ENCODE results near the gene LYSMD1.
A peak's percentile ranks its signal among the peaks of the same experiment; 100 is the strongest.
"Not testable (repeated sequence)": the region's sequence is repeated elsewhere in the genome, so short reads cannot be mapped to it uniquely, and the experiment has no call there.

The LYSMD1 gene

DNA sequence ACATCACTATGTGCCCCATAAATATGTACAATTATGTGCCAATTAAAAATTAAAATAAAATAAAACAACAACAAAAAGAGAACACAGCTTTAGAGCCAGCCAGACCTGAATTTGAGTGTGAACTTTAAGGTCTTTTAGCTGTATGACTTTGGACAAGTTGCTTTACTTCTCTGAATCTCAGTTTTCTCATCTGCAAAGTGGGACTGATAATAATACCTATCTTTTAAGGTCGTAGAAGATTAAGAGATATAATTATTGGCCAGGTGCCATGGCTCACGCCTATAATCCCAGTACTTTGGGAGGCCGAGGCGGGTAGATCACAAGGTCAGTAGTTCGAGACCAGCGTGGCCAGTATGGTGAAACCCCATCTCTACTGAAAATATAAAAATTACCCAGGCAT lies 27.6 kb upstream of the LYSMD1 start:
- DNase-seq (no peak), ATAC-seq (replicated peaks) (no peak)
- no peak overlapping the region for H3K4me3 Mint-ChIP-seq
- H3K27me3 Mint-ChIP-seq: no peaks in the 10 kb centered on the region
- no peaks in the 10 kb centered on the region for H3K9me3 Mint-ChIP-seq
- peaks cover 15% of the 10 kb centered on the region for H3K36me3 Mint-ChIP-seq (ENCODE audit: insufficient read depth)
- H3K27ac Mint-ChIP-seq: no peak overlapping the region
- peaks cover 29 to 35% of the 10 kb centered on the region in 2 donors for H3K4me1 Mint-ChIP-seq (ENCODE audit: low read depth in 2 of 2)

DNA sequence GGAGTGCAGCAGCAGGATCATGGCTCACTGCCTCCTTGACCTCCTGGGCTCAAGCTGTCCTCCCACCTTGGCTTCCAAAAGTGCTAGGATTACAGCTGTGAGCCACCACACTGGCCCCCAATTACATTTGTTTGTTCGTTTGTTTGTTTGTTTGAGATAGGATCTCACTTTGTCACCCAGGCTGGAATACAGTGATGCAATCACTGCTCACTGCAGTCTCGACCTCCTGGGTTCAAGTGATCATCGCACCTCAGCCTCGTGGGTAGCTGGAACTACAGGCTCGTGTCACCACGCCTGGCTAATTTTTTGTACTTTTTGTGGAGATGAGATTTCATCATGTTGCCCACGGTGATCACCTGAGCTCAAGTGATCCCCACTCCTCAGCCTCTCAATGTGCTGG lies 26.3 kb upstream of the LYSMD1 start:
- Mint-ChIP-seq H3K4me3 (no peak overlapping the region), H3K4me1 (ENCODE audit: low read depth in 2 of 2) (peaks cover 26 to 33% of the 10 kb centered on the region in 2 donors), H3K27ac (no peak overlapping the region), H3K36me3 (ENCODE audit: insufficient read depth) (peaks cover 10% of the 10 kb centered on the region), H3K27me3 (no peaks in the 10 kb centered on the region), H3K9me3 (no peaks in the 10 kb centered on the region)
- DNase-seq (no peak), ATAC-seq (replicated peaks) (no peak)

DNA sequence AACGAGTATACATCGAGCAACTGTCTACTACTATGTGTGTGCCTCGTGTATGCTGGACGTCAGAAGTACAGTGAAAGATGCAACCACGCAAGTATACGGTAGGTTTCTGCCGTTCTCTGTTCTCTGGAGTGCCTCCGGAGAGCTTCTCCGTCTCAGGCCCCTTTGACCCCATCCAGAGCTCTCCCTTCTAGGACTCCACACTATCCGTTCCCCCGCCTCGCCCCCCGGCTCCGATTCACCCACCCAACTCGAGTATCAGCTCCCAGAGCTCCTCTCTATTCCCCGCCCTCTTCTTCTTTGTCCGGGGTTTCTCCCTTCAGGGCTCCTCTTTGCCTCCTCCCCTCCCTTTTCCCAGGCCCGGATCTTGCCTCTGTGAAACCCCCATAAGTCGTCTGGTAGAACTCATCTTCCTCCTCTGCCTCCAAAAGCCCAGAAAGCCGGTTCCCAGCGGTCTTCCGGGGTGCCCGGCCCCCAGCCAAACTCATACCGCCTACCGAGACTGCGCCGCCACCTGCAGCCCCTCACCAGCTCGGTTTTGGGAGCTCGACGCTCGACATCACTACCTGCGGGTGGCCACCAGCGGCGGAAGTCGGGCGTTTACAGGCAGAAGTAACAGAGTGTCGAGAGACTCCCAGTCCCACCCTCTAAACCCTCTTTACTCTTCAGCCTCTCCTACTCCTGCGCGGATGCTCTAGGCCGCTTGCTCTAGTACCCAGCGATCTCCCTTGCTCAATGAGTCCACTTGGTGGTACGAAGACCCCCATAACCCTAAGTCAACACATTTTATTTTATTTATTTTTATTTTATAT lies 24.1 kb upstream of the LYSMD1 start, which contains the start of gene VPS72:
VPS72 (minus strand) TSS at position 561 of the 809 bp plus-strand sequence; CDS start at position 485, 76 bp downstream.
- Mint-ChIP-seq H3K9me3 (no peaks in the 10 kb centered on the region), H3K4me1 (ENCODE audit: low read depth in 2 of 2) (peaks cover 29 to 30% of the 10 kb centered on the region in 2 donors)

DNA sequence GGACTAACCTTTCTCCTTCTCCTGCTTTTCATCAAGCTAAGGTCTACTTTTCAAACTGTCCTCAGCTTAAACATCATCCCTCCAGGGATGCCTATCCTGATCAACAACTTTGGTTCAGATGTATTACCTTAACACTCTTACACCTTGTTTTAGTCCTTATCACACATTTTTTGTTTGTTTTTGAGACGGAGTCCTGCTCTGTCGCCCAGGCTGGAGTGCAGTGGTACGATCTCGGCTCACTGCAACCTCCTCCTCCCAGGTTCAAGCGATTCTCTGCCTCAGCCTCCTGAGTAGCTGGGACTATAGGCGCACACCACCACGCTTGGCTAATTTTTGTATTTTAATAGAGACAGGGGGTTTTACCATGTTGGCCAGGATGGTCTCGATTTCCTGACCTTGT lies 23.0 kb upstream of the LYSMD1 start:
- Mint-ChIP-seq H3K4me3 (peak overlapping the region; percentile 98 to 100), H3K4me1 (ENCODE audit: low read depth in 2 of 2) (peaks cover 29 to 30% of the 10 kb centered on the region in 2 donors), H3K27ac (peak overlapping the region; percentile 97 to 99), H3K36me3 (ENCODE audit: insufficient read depth) (peaks cover 32% of the 10 kb centered on the region)
- ATAC-seq (replicated peaks); DNase-seq; H3K27me3 Mint-ChIP-seq; H3K9me3 Mint-ChIP-seq: not testable (repeated sequence)

More for the DNA sequence above, 24.1 kb upstream of the LYSMD1 start, which contains the start of gene VPS72:
- ATAC-seq (replicated peaks) (peak; percentile 95), DNase-seq (peak; percentile 73 to 77 (median 74))
- Mint-ChIP-seq H3K27me3 (no peaks in the 10 kb centered on the region), H3K27ac (peak within 1 kb of the TSS; percentile 97 to 99), H3K36me3 (ENCODE audit: insufficient read depth) (peaks cover 20% of the 10 kb centered on the region), H3K4me3 (peak within 1 kb of the TSS; percentile 98 to 100)

DNA sequence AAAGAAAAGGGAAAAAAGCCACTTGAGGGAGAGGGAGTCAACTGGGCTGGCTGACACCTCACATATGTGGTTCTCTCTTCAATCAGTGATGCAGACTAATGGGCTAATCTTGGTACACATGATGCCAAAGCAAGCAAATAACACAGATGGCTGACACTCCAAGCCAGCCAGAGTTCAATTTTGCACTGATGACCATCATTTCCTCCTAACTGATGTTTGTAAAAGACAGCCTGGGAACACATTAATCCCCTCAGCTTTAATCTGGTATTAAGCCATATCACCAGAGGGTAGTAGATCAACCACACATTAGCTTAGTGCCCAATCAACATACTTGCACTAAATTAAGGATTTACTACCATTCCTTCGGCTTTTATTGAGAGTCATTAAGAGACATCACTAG lies 21.5 kb upstream of the LYSMD1 start:
- ATAC-seq (replicated peaks): no peak
- DNase-seq: no peak
- Mint-ChIP-seq H3K36me3 (ENCODE audit: insufficient read depth) (peaks cover 47% of the 10 kb centered on the region), H3K4me3 (no peak overlapping the region), H3K27ac (no peak overlapping the region), H3K9me3 (no peaks in the 10 kb centered on the region), H3K4me1 (ENCODE audit: low read depth in 2 of 2) (peaks cover 29 to 37% of the 10 kb centered on the region in 2 donors), H3K27me3 (no peaks in the 10 kb centered on the region)

DNA sequence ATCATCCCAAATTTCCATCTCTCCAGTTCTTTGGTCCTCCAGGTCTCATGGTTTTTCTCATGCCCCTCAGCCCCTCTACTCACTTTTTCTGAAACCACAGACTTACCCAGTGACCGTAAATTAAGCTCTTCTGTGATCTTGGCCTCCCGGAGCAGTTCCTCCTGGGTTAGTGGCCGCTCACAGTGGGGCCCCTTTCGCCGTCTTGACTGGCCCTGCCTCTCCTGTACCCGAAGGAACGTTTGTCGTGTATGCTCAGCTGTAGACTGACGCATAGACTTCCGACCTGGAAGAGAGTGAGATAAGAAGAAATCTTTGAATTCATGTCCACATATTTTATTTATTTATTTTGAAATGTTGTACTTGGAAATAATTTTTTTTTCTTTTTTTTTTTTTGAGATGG lies 18.5 kb upstream of the LYSMD1 start:
- no peaks in the 10 kb centered on the region for H3K27me3 Mint-ChIP-seq
- H3K27ac Mint-ChIP-seq: peak overlapping the region in 1 of 2 donors; percentile 2
- no peak overlapping the region for H3K4me3 Mint-ChIP-seq
- H3K9me3 Mint-ChIP-seq: no peaks in the 10 kb centered on the region
- peaks cover 18 to 29% of the 10 kb centered on the region in 2 donors for H3K4me1 Mint-ChIP-seq (ENCODE audit: low read depth in 2 of 2)
- DNase-seq: no peak
- no peak for ATAC-seq (replicated peaks)
- peaks cover 70% of the 10 kb centered on the region for H3K36me3 Mint-ChIP-seq (ENCODE audit: insufficient read depth)

DNA sequence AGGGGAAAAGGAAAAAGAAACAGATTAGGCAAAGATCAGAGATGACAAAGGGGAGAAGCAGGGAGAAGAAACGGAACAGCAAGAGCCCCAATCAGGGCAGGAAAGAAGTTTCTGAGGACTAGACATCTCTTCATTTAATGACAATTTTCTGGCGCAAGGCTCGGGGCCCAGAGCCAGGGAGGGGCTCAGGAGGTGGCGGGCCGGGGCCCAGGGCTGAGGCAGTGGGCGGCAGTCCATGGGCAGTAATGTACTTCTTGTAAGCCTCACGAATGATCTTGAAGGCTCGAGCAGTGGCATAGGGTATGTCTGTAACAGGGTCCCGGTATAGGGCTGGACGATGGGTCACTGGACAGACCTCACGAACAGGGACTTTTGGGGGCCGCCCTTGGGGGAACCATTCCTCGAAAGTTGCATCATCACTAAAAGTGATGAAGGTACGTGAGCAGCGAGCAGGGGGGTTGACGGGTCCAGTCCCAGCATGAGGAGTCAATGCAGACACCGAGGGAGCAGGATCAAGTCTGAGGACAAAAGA lies 10.9 kb upstream of the LYSMD1 start:
- no peak overlapping the region for H3K4me3 Mint-ChIP-seq
- no peaks in the 10 kb centered on the region for H3K9me3 Mint-ChIP-seq
- peaks cover 1 to 11% of the 10 kb centered on the region in 2 donors for H3K4me1 Mint-ChIP-seq (ENCODE audit: low read depth in 2 of 2)
- no peak overlapping the region for H3K27ac Mint-ChIP-seq
- no peaks in the 10 kb centered on the region for H3K27me3 Mint-ChIP-seq
- ATAC-seq (replicated peaks): no peak
- DNase-seq: no peak
- H3K36me3 Mint-ChIP-seq (ENCODE audit: insufficient read depth): peaks cover 60% of the 10 kb centered on the region

GRCh38 chr1:151175863-151176262 lies 10.2 kb upstream of the LYSMD1 start, which contains the start of gene TMOD4:
TMOD4 (minus strand) TSS chr1:151175981; CDS start chr1:151174875, 1,106 bp downstream.
- Mint-ChIP-seq H3K4me1 (ENCODE audit: low read depth in 2 of 2) (peaks cover 1 to 10% of the 10 kb centered on the region in 2 donors), H3K27ac (peak within 1 kb of the TSS in 1 of 2 donors; percentile 59), H3K4me3 (no peak within 1 kb of the TSS), H3K36me3 (ENCODE audit: insufficient read depth) (peaks cover 53% of the 10 kb centered on the region), H3K27me3 (no peaks in the 10 kb centered on the region), H3K9me3 (no peaks in the 10 kb centered on the region)
- DNase-seq (no peak), ATAC-seq (replicated peaks) (no peak)

DNA sequence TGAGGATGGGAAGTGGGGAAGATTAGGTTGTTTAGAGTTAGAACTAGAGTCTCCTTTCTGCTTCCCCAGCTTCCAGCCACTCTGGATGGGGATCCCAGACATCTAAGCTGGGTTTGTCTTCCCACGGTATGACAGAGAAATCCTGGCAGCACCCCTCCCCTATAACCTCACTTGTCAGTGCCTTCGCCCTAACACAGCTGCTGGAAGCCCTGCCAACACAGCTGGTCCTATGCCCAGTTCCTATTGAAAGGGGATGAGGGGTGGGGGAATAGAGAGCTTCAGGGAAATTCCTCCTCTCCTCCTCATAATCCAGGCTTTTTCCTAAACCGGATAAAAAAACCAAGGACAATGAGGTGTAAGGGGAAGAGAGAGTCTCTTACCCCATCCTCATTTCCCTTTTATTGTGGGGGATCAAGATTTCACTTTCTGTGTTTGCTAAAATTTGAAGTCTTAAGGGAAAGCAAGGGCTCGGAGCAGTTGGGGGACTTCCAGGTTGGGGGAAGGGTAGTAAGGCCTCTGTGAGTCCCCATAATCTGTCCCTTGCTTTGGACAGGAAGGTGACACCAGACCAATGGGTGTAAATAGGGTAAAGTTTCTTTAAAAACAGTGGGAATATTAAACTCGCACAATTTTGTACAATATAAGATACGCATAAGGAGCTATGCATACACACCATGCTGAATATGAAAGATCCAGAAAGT lies 9.5 kb upstream of the LYSMD1 start:
- Mint-ChIP-seq H3K36me3 (ENCODE audit: insufficient read depth) (peaks cover 50% of the 10 kb centered on the region), H3K27me3 (no peaks in the 10 kb centered on the region), H3K27ac (peak overlapping the region in 1 of 2 donors; percentile 59), H3K4me3 (no peak overlapping the region), H3K9me3 (no peaks in the 10 kb centered on the region), H3K4me1 (ENCODE audit: low read depth in 2 of 2) (peaks cover 1 to 7% of the 10 kb centered on the region in 2 donors)
- DNase-seq: no peak
- ATAC-seq (replicated peaks): no peak

- Mint-ChIP-seq H3K4me3 (no peak overlapping the region), H3K27ac (no peak overlapping the region), H3K36me3 (ENCODE audit: insufficient read depth) (peaks cover 52% of the 10 kb centered on the region), H3K4me1 (ENCODE audit: low read depth in 2 of 2) (peaks cover 8 to 17% of the 10 kb centered on the region in 2 donors), H3K27me3 (no peaks in the 10 kb centered on the region), H3K9me3 (no peaks in the 10 kb centered on the region)
- DNase-seq (no peak), ATAC-seq (replicated peaks) (no peak)
Observed at GRCh38 chr1:151171190-151171589, 5.5 kb upstream of the LYSMD1 start.

- peaks cover 49% of the 10 kb centered on the region for H3K36me3 Mint-ChIP-seq (ENCODE audit: insufficient read depth)
- peak overlapping the region; percentile 49 to 96 for H3K27ac Mint-ChIP-seq
- no peak for DNase-seq
Observed at GRCh38 chr1:151167116-151167515, 1.4 kb upstream of the LYSMD1 start.

DNA sequence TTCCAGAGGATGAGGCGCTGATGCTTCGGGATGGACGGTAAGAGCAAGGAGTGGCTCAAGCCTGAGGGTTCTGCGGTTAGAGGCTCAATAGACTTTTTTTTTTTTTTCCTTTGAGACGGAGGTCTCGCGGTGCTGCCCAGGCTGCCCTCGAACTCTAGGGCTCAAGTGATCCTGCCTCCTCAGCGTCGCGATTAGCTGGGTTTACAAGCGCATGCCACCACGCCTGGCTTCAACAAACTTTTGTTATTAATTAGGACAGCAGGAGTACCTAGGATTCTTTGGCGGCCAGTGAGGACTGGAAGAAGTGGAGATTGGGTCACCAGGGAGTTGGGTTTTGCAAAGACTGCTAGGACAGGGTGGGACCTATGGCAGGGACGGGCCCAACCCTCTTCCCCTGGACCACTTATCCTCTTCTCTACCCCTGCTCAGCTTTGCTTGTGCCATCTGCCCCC lies 829 bp upstream of the LYSMD1 start:
- H3K4me1 Mint-ChIP-seq (ENCODE audit: low read depth in 2 of 2): peaks cover 17 to 38% of the 10 kb centered on the region in 2 donors
- no peak for DNase-seq
- no peak for ATAC-seq (replicated peaks)
- peaks cover 49% of the 10 kb centered on the region for H3K36me3 Mint-ChIP-seq (ENCODE audit: insufficient read depth)
- H3K27me3 Mint-ChIP-seq: no peaks in the 10 kb centered on the region
- H3K9me3 Mint-ChIP-seq: no peaks in the 10 kb centered on the region
- H3K27ac Mint-ChIP-seq: peak overlapping the region; percentile 93 to 96
- H3K4me3 Mint-ChIP-seq: peak overlapping the region; percentile 90 to 91

More at GRCh38 chr1:151167116-151167515, 1.4 kb upstream of the LYSMD1 start:
- Mint-ChIP-seq H3K4me3 (peak overlapping the region; percentile 90 to 91), H3K9me3 (no peaks in the 10 kb centered on the region), H3K27me3 (no peaks in the 10 kb centered on the region), H3K4me1 (ENCODE audit: low read depth in 2 of 2) (peaks cover 15 to 33% of the 10 kb centered on the region in 2 donors)
- no peak for ATAC-seq (replicated peaks)

GRCh38 chr1:151165281-151165737 lies 393 bp downstream of the LYSMD1 start:
- ATAC-seq (replicated peaks) (no peak), DNase-seq (peak in 1 of 3 experiments; percentile 8)
- Mint-ChIP-seq H3K4me1 (ENCODE audit: low read depth in 2 of 2) (peaks cover 17 to 44% of the 10 kb centered on the region in 2 donors), H3K36me3 (ENCODE audit: insufficient read depth) (peaks cover 46% of the 10 kb centered on the region), H3K4me3 (peak overlapping the region; percentile 90 to 91), H3K9me3 (no peaks in the 10 kb centered on the region), H3K27me3 (no peaks in the 10 kb centered on the region), H3K27ac (peak overlapping the region; percentile 93 to 96)
